Ovary (tissue), 3 donors: ENCODE measurements around the gene PLCG1.

Source experiments
- CTCF ChIP-seq, 3 donors: fragments of 450-650 bp in 2 of 3; fragments of 200-600 bp in 1 of 3; IDR thresholded peaks; one replicate each; pipeline versions ENCODE4 v1.5.1 to v1.8.0; 2016 to 2022; ENCODE audit warnings: antibody characterized with exemption in 3 of 3, mild to moderate bottlenecking in 1 of 3
- EP300 ChIP-seq: sonication (generic); formaldehyde crosslinking; IDR thresholded peaks from one replicate; pipeline ENCODE4 v1.6.1; 2017; ENCODE audit warnings: antibody characterized with exemption
- POLR2A ChIP-seq: fragments of 450-650 bp; IDR thresholded peaks from one replicate; pipeline ENCODE4 v1.6.1; 2017; ENCODE audit warnings: antibody characterized with exemption, mild to moderate bottlenecking, moderate library complexity
- donor health status: DM: no; HTN: no; CAD: no.

- TF ChIP-seq CTCF (IDR thresholded peaks at IDR 0.05): no peak
- TF ChIP-seq EP300: no peak
- TF ChIP-seq POLR2A: no peak
Measured at GRCh38 chr20:41100001-41100480, 37.3 kb upstream of the PLCG1 start.
